ENCODE measurements around the gene HSPB3.
"Not testable (repeated sequence)": the region's sequence is repeated elsewhere in the genome, so short reads cannot be mapped to it uniquely, and the experiment has no call there.

HSPB3 gene

DNA sequence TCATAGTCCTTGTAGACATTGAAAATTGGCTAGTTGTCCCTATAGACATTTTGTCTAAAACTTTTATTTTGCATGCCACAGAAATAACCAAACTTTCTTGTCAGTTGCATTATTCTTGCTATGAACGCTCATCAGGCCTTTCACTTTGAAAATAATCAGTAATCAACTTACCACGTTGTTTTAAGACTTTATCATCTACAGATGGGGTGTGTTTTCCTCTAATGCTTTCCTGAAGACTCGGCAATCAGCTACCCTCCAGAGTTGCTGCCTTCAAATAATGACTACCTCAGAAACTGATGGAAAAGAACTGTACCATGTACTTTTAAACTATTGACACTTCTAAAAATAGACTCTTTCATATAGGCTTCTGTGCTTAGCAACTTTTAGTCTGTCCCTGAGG, 33.5 kb upstream of the HSPB3 start:
- TF ChIP-seq, protein P1, sequence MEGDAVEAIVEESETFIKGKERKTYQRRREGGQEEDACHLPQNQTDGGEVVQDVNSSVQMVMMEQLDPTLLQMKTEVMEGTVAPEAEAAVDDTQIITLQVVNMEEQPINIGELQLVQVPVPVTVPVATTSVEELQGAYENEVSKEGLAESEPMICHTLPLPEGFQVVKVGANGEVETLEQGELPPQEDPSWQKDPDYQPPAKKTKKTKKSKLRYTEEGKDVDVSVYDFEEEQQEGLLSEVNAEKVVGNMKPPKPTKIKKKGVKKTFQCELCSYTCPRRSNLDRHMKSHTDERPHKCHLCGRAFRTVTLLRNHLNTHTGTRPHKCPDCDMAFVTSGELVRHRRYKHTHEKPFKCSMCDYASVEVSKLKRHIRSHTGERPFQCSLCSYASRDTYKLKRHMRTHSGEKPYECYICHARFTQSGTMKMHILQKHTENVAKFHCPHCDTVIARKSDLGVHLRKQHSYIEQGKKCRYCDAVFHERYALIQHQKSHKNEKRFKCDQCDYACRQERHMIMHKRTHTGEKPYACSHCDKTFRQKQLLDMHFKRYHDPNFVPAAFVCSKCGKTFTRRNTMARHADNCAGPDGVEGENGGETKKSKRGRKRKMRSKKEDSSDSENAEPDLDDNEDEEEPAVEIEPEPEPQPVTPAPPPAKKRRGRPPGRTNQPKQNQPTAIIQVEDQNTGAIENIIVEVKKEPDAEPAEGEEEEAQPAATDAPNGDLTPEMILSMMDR (IDR thresholded peaks at IDR 0.05; ENCODE audit: control insufficient read depth, insufficient read depth, low read depth, low read length, missing control alignments): no peak
- H3K4me3 ChIP-seq (ENCODE audit: control insufficient read depth, low read depth, low read length): no peak overlapping the region
- DNase-seq (ENCODE audit: low read depth): no peak

DNA sequence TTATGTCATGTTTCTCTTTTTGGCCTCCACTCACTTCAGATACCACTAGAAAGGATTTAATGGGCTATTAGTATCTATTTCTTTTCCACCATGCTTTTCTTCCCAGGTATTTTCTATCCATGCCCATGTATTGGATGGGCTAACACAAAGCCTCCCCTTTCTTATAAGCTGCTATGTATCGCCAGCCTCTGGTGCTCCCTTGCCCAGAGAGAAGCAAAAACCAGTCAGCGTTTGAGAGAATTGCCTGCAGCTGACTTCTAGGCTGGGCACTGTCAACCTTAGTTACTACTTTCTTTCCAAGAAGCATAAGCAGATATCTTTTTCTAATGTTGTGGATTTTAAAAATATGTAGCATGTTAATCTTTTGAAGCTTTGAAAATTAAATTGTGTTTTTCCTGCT, 30.2 kb upstream of the HSPB3 start:
- no peak for DNase-seq (ENCODE audit: low read depth)
- TF ChIP-seq, protein P1 (IDR thresholded peaks at IDR 0.05; ENCODE audit: control insufficient read depth, insufficient read depth, low read depth, low read length, missing control alignments): no peak
- no peak overlapping the region for H3K4me3 ChIP-seq (ENCODE audit: control insufficient read depth, low read depth, low read length)

DNA sequence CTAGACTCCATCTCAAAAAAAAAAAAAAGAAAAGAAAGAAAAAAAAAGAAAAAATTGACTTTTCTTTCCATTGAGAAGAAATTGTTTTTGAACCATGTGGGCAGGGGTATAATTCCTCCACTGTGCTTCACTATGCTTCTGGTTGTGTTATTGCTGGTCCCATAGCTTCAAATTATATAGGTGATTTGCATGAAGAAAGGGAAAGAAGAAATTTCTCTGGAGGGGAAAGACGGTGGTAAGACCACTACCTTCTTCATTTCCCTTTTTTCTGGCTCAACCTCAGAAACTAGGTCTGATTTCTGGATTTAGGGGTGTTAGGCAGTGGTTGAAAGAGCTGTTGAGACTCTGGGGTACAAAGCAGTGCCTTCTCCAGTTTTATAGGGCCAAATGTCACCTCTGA, 29.3 kb upstream of the HSPB3 start:
- DNase-seq (ENCODE audit: low read depth): no peak
- H3K4me3 ChIP-seq (ENCODE audit: control insufficient read depth, low read depth, low read length): no peak overlapping the region
- TF ChIP-seq, protein P1 (IDR thresholded peaks at IDR 0.05; ENCODE audit: control insufficient read depth, insufficient read depth, low read depth, low read length, missing control alignments): no peak

DNA sequence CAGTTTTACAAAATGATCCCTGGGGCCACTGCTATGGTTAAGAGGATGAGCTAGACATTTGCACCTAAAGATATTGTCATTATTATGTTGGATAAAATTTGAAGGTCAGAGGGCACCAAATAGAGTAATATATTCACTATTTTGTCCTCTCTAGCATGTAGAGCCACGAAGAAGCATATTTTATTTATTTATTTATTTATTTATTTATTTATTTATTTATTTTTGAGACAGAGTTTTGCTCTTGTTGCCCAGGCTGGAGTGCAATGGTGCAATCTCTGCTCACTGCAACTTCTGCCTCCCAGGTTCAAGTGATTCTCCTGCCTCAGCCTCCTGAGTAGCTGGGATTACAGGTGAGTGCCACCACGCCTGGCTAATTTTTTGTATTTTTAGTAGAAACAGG, 20.8 kb upstream of the HSPB3 start:
- not testable (repeated sequence) for H3K4me3 ChIP-seq (ENCODE audit: control insufficient read depth, low read depth, low read length); DNase-seq (ENCODE audit: low read depth)

DNA sequence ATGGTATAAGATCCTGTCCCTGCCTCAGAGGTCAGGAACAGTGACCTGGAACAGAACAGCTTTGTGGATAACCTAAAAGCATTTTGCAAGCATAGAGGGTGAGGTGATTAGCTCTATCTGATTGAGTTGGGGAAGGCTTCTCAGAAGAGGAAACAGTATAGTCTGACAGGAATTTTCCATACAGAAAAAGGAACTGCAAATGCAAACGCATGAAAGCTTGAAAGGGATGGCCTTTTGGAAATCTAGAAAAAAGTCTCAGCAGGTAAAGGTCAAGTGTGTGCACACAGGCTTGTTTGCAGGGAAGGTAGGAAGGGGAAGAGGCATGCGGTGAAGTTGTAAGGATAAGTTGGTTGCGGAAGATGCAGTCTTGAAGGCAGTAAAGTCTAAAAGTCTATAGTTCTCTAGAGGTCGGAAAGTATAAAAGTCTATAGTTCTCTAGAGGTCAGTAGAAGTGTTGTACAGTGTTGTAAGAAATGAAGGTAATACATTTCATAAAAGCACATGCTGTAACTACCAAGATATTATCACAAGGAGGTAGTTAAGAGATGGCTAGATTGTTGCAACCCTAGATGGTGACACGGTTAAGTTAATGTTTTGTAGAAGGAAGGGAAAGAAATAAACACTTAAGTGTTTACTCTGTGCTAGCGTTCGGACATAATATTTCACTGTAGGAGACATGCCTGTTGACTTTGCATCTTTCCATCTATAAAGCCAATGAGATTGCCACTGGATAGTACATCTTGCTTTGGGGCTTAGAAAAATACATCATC, 16.7 kb upstream of the HSPB3 start:
- TF ChIP-seq, protein P1 (IDR thresholded peaks at IDR 0.05; ENCODE audit: control insufficient read depth, insufficient read depth, low read depth, low read length, missing control alignments): no peak
- DNase-seq (ENCODE audit: low read depth): no peak

DNA sequence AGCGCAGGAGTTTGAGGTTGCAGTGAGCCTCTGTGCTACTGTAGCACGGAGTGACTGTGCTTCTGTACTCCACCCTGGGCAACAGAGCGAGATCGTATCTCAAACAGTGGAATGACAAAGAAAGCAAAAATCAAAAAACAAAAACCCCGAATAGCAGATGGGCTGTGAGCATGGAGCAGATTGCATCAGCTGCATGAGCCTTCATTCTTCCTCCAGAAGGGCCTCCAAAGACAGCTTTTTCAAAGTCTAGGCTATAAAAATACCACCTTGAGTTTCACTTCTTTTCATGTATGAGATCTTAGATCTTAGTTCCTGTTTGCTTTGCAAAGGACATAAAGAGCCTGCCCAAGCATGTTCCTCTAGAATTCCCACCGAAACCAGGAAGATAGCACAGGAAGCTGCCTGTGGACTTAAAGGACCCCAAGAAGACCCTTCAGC, 15.0 kb upstream of the HSPB3 start:
- H3K4me3 ChIP-seq (ENCODE audit: control insufficient read depth, low read depth, low read length): no peak overlapping the region
- TF ChIP-seq, protein P1 (IDR thresholded peaks at IDR 0.05; ENCODE audit: control insufficient read depth, insufficient read depth, low read depth, low read length, missing control alignments): no peak
- no peak for DNase-seq (ENCODE audit: low read depth)

More for the DNA sequence above, 16.7 kb upstream of the HSPB3 start:
- H3K4me3 ChIP-seq (ENCODE audit: control insufficient read depth, low read depth, low read length): no peak overlapping the region

DNA sequence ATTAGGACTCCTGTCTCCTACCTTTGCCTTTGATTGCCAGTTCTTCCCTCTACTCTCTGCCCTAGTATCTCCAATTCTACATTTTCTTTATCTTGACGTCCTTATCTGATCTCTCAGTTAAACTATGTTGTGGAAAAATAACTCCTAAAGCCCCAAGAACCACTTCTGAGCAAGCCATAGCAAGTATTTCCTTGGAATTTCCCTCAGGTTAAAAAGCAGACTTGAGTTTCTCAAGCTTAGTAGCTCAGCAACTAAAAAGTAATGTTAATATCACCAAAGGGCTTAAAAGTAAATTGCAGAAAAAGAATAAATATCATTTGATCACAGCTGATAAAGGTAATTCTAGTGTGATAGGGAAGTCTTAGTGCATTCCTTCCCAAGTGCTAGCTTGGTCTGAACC, 13.2 kb upstream of the HSPB3 start:
- DNase-seq (ENCODE audit: low read depth): no peak
- H3K4me3 ChIP-seq (ENCODE audit: control insufficient read depth, low read depth, low read length): no peak overlapping the region
- TF ChIP-seq, protein P1 (IDR thresholded peaks at IDR 0.05; ENCODE audit: control insufficient read depth, insufficient read depth, low read depth, low read length, missing control alignments): no peak

Measured in AG09309 (cell line).